Measurements from ENCODE around the gene TNK2. TPM values are rescaled to one million over a fixed set of nuclear protein-coding genes. Genes with fewer than 3 reads are reported as not detected.

Gene TNK2
- polyA plus RNA-seq, 1 donor (not counting 4 experiments of a cell fraction or from before 2014, with no cell fraction given): 15.8 TPM

GRCh38 chr3:195866686-195867511, 41.5 kb downstream of the TNK2 start:
- Histone ChIP-seq H3K27me3 (ENCODE audit: control insufficient read depth, extremely low read depth, insufficient read depth, low read length) (no peaks in the 10 kb centered on the region), H3K9ac (ENCODE audit: control insufficient read depth, extremely low read depth, insufficient read depth, low read length) (no peak overlapping the region), H3K4me3 (ENCODE audit: control insufficient read depth in 2 of 3, extremely low read depth in 1 of 3, insufficient read depth in 2 of 3, low read depth in 1 of 3, low read length in 3 of 3) (no peak overlapping the region), H3K4me2 (ENCODE audit: control insufficient read depth, extremely low read depth, insufficient read depth, low read depth, low read length) (no peak overlapping the region), H3K36me3 (ENCODE audit: control insufficient read depth in 2 of 2, extremely low read depth in 1 of 2, insufficient read depth in 2 of 2, low read length in 2 of 2) (peaks cover 9 to 27% of the 10 kb centered on the region in 2 experiments), H3K9me3 (ENCODE audit: control insufficient read depth, low read depth, low read length) (no peaks in the 10 kb centered on the region), H4K20me1 (ENCODE audit: control insufficient read depth, extremely low read depth, insufficient read depth, low read length) (no peaks in the 10 kb centered on the region), H3K79me2 (ENCODE audit: control insufficient read depth, insufficient read depth, low read length) (no peaks in the 10 kb centered on the region), H3K27ac (ENCODE audit: control insufficient read depth, insufficient read depth, low read length) (no peak overlapping the region), H2AFZ (ENCODE audit: control insufficient read depth, low read length) (no peak overlapping the region), H3K9me1 (ENCODE audit: control insufficient read depth, extremely low read depth, insufficient read depth, low read length) (no peaks in the 10 kb centered on the region), H3K4me1 (ENCODE audit: control insufficient read depth, extremely low read depth, insufficient read depth, low read length) (peaks cover 22% of the 10 kb centered on the region)
- TF ChIP-seq EZH2 (IDR thresholded peaks at IDR 0.05; ENCODE audit: low read length): no peak
- no peak for TF ChIP-seq CTCF (optimal IDR thresholded peaks at IDR 0.05 in 1 of 3, IDR thresholded peaks at IDR 0.05 in 1 of 3, conservative IDR thresholded peaks at IDR 0.05 in 1 of 3; ENCODE audit: extremely low read depth in 1 of 3, insufficient read depth in 2 of 3, low read length in 3 of 3)
- dilution Hi-C loops (cut with MboI; ENCODE audit: extremely low pct_ligation_motif_present, low sequenced_read_pairs): no loop called here
- FAIRE-seq (no peak), DNase-seq (ENCODE audit: low read depth, low spot score) (no peak)

DNA sequence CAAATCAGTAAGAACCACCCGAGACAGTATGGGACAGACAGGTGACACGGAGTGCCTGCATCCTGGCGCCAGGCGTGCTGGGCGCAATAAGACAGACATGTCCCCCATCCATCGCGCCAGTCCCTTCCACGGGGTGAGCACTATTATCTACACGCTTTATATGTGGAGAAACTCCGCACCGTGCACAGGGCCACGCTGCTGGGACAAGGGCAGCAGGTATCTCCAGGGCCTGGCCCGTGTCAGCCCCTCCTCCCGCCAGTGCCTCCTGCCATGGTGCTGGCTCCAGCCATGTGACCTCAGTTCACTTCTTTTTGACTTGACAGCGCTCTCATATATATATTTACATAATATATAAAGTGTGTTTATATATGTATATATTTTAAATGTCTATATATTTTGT, 42.6 kb downstream of the TNK2 start:
- Histone ChIP-seq H3K4me2 (ENCODE audit: control insufficient read depth, extremely low read depth, insufficient read depth, low read depth, low read length) (no peak overlapping the region), H4K20me1 (ENCODE audit: control insufficient read depth, extremely low read depth, insufficient read depth, low read length) (no peaks in the 10 kb centered on the region), H3K4me1 (ENCODE audit: control insufficient read depth, extremely low read depth, insufficient read depth, low read length) (peaks cover 17% of the 10 kb centered on the region), H3K9me3 (ENCODE audit: control insufficient read depth, low read depth, low read length) (no peaks in the 10 kb centered on the region), H3K4me3 (ENCODE audit: control insufficient read depth in 2 of 3, extremely low read depth in 1 of 3, insufficient read depth in 2 of 3, low read depth in 1 of 3, low read length in 3 of 3) (no peak overlapping the region), H3K9me1 (ENCODE audit: control insufficient read depth, extremely low read depth, insufficient read depth, low read length) (no peaks in the 10 kb centered on the region), H3K79me2 (ENCODE audit: control insufficient read depth, insufficient read depth, low read length) (no peaks in the 10 kb centered on the region), H3K27ac (ENCODE audit: control insufficient read depth, insufficient read depth, low read length) (no peak overlapping the region), H2AFZ (ENCODE audit: control insufficient read depth, low read length) (no peak overlapping the region), H3K36me3 (ENCODE audit: control insufficient read depth in 2 of 2, extremely low read depth in 1 of 2, insufficient read depth in 2 of 2, low read length in 2 of 2) (peaks cover 0 to 22% of the 10 kb centered on the region in 2 experiments), H3K27me3 (ENCODE audit: control insufficient read depth, extremely low read depth, insufficient read depth, low read length) (no peaks in the 10 kb centered on the region), H3K9ac (ENCODE audit: control insufficient read depth, extremely low read depth, insufficient read depth, low read length) (no peak overlapping the region)
- dilution Hi-C loops (cut with MboI; ENCODE audit: extremely low pct_ligation_motif_present, low sequenced_read_pairs): no loop called here
- DNase-seq (ENCODE audit: low read depth, low spot score) (no peak), FAIRE-seq (no peak)
- no peak for TF ChIP-seq EZH2 (IDR thresholded peaks at IDR 0.05; ENCODE audit: low read length)
- no peak for TF ChIP-seq CTCF (optimal IDR thresholded peaks at IDR 0.05 in 1 of 3, IDR thresholded peaks at IDR 0.05 in 1 of 3, conservative IDR thresholded peaks at IDR 0.05 in 1 of 3; ENCODE audit: extremely low read depth in 1 of 3, insufficient read depth in 2 of 3, low read length in 3 of 3)

All from keratinocyte (primary cell).